Chondrocyte (in vitro differentiated cells): ENCODE measurements around the gene HDX. TPM values are rescaled to one million over a fixed set of nuclear protein-coding genes. Genes with fewer than 3 reads are reported as not detected.

Experiments used
- DNase-seq: peaks from one replicate; pipeline ENCODE4 v3.0.0; 2021; ENCODE audit warnings: mixed read lengths, low spot score
- H3K27ac Mint-ChIP-seq: one replicate; pipeline ENCODE4 v1.8.0; 2021; ENCODE audit warnings: mild to moderate bottlenecking, moderate library complexity, mixed read lengths; ENCODE audit not compliant: unreplicated experiment
- H3K27me3 Mint-ChIP-seq: 2 replicates; pipeline ENCODE4 v1.8.0; 2021; ENCODE audit warnings: low read depth, mixed read lengths
- H3K36me3 Mint-ChIP-seq: 2 replicates; pipeline ENCODE4 v1.8.0; 2021; ENCODE audit warnings: low read depth, mixed read lengths
- H3K4me1 Mint-ChIP-seq: 2 replicates; pipeline ENCODE4 v1.8.0; 2021; ENCODE audit warnings: low read depth, mild to moderate bottlenecking, mixed read lengths
- H3K4me3 Mint-ChIP-seq: one replicate; pipeline ENCODE4 v1.8.0; 2021; ENCODE audit warnings: mild to moderate bottlenecking, moderate library complexity, mixed read lengths; ENCODE audit not compliant: unreplicated experiment
- H3K9me3 Mint-ChIP-seq: 2 replicates; pipeline ENCODE4 v1.8.0; 2021; ENCODE audit warnings: low read depth, mixed read lengths
- CTCF ChIP-seq: fragments of 200-600 bp; sonication (generic); IDR thresholded peaks from 2 replicates; pipeline ENCODE4 v1.5.0; 2021; ENCODE audit warnings: antibody characterized with exemption, mild to moderate bottlenecking, moderate library complexity
- total RNA-seq: library from RNA; stranded (reverse); gene quantifications from 3 replicates; pipeline ENCODE4 v1.2.1, GENCODE V29; 2021

HDX gene
- total RNA-seq, 1 donor from 2014 or later: 4.2 TPM

- no peak overlapping the region for H3K4me3 Mint-ChIP-seq
Measured at GRCh38 chrX:84477114-84477513, 25.1 kb downstream of the HDX start.

GRCh38 chrX:84475596-84475995 lies 26.7 kb downstream of the HDX start:
- no peak for DNase-seq
- peaks cover 10% of the 10 kb centered on the region for H3K9me3 Mint-ChIP-seq
- no peaks in the 10 kb centered on the region for H3K4me1 Mint-ChIP-seq
- no peaks in the 10 kb centered on the region for H3K27me3 Mint-ChIP-seq
- no peak overlapping the region for H3K4me3 Mint-ChIP-seq
- TF ChIP-seq CTCF: no peak
- H3K27ac Mint-ChIP-seq: no peak overlapping the region
- no peaks in the 10 kb centered on the region for H3K36me3 Mint-ChIP-seq

More at GRCh38 chrX:84477114-84477513, 25.1 kb downstream of the HDX start:
- Mint-ChIP-seq H3K9me3 (peaks cover 24% of the 10 kb centered on the region), H3K27me3 (no peaks in the 10 kb centered on the region), H3K4me1 (no peaks in the 10 kb centered on the region), H3K36me3 (peaks cover 3% of the 10 kb centered on the region), H3K27ac (no peak overlapping the region)
- DNase-seq: no peak
- no peak for TF ChIP-seq CTCF

GRCh38 chrX:84475101-84475500 lies 27.2 kb downstream of the HDX start:
- no peaks in the 10 kb centered on the region for H3K27me3 Mint-ChIP-seq
- DNase-seq: no peak
- no peak overlapping the region for H3K4me3 Mint-ChIP-seq
- H3K9me3 Mint-ChIP-seq: peaks cover 8% of the 10 kb centered on the region
- H3K4me1 Mint-ChIP-seq: no peaks in the 10 kb centered on the region
- H3K27ac Mint-ChIP-seq: no peak overlapping the region
- no peak for TF ChIP-seq CTCF
- no peaks in the 10 kb centered on the region for H3K36me3 Mint-ChIP-seq

GRCh38 chrX:84469226-84469625 lies 33.0 kb downstream of the HDX start:
- Mint-ChIP-seq H3K4me3 (no peak overlapping the region), H3K4me1 (peaks cover 6% of the 10 kb centered on the region), H3K27me3 (no peaks in the 10 kb centered on the region), H3K36me3 (peaks cover 4% of the 10 kb centered on the region), H3K9me3 (peaks cover 13% of the 10 kb centered on the region), H3K27ac (no peak overlapping the region)
- TF ChIP-seq CTCF: no peak
- no peak for DNase-seq

- no peak for DNase-seq
- Mint-ChIP-seq H3K27me3 (no peaks in the 10 kb centered on the region), H3K36me3 (peaks cover 6% of the 10 kb centered on the region), H3K27ac (no peak overlapping the region), H3K4me3 (no peak overlapping the region), H3K4me1 (peaks cover 6% of the 10 kb centered on the region), H3K9me3 (peaks cover 19% of the 10 kb centered on the region)
- no peak for TF ChIP-seq CTCF
Measured at GRCh38 chrX:84467898-84468297, 34.4 kb downstream of the HDX start.
